ENCODE measurements around the gene AKAP6.

- TF ChIP-seq CTCF (IDR thresholded peaks at IDR 0.05; ENCODE audit: insufficient read depth, low read depth, low read length) (no peak), EZH2 (IDR thresholded peaks at IDR 0.05; ENCODE audit: insufficient read depth, low read length) (no peak)
Observed at GRCh38 chr14:32724867-32725471, 395.9 kb downstream of the AKAP6 start.
